Ovary (tissue), 9 donors: Measurements from ENCODE around the gene ASPHD2. TPM values are rescaled to one million over a fixed set of nuclear protein-coding genes. Genes with fewer than 3 reads are reported as not detected.

Source experiments
- DNase-seq, 5 donors: peaks; one replicate each; pipeline ENCODE4 v3.0.0-alpha.2; 2019 to 2020
- H3K27ac ChIP-seq, 2 donors: fragments of 200-600 bp; one replicate each; pipeline versions ENCODE4 v1.5.1 to v1.8.0; 2019 to 2022
- H3K27me3 ChIP-seq: fragments of 200-600 bp; one replicate; pipeline ENCODE4 v1.8.0; 2022
- H3K36me3 ChIP-seq: fragments of 200-600 bp; sonication (generic); one replicate; pipeline ENCODE4 v1.5.1; 2019
- H3K4me1 ChIP-seq: one replicate; pipeline ENCODE4 v1.8.1; 2013; ENCODE audit warnings: mild to moderate bottlenecking, moderate library complexity; ENCODE audit not compliant: insufficient read depth
- H3K4me3 ChIP-seq: fragments of 200-600 bp; sonication (generic); one replicate; pipeline ENCODE4 v1.5.1; 2017
- H3K9me3 ChIP-seq, 2 donors: fragments of 200-600 bp in 1 of 2; sonication (generic) in 1 of 2; one replicate each; pipeline versions ENCODE4 v1.5.1 to v1.8.1; 2013 to 2019; ENCODE audit warnings: mild to moderate bottlenecking in 1 of 2, moderate library complexity in 1 of 2
- CTCF ChIP-seq, 3 donors: fragments of 450-650 bp in 2 of 3; fragments of 200-600 bp in 1 of 3; IDR thresholded peaks; one replicate each; pipeline versions ENCODE4 v1.5.1 to v1.8.0; 2016 to 2022; ENCODE audit warnings: antibody characterized with exemption in 3 of 3, mild to moderate bottlenecking in 1 of 3
- EP300 ChIP-seq: sonication (generic); formaldehyde crosslinking; IDR thresholded peaks from one replicate; pipeline ENCODE4 v1.6.1; 2017; ENCODE audit warnings: antibody characterized with exemption
- POLR2A ChIP-seq: fragments of 450-650 bp; IDR thresholded peaks from one replicate; pipeline ENCODE4 v1.6.1; 2017; ENCODE audit warnings: antibody characterized with exemption, mild to moderate bottlenecking, moderate library complexity
- WGBS, 3 donors: extraction: QIAGEN DNeasy Blood & Tissue Kit in 1 of 3; methylation state at CpG; one replicate each; pipeline versions ENCODE4 v1.1.5 to v1.1.7; 2013 to 2017; 5-methylcytosine and 5-hydroxymethylcytosine counted together
- intact Hi-C, 4 donors: fragments of 100-400 bp; cut with DNase I; formaldehyde crosslinking; loops; one replicate each; pipeline versions ENCODE4 v1.11.0 to v1.15.1; 2022 to 2023
- polyA plus RNA-seq, 2 donors: library from polyadenylated mRNA; stranded (reverse); fragments of 200-250 nt in 1 of 2; fragments of 350-450 nt in 1 of 2; fragmentation: Illumina TruSeq in 1 of 2; extraction: RNeasy Lipid Tissue Mini Kit (QIAGEN cat#74804) in 1 of 2; gene quantifications; one replicate each; pipeline ENCODE4 v1.2.3, GENCODE V29; 2013 to 2014
- total RNA-seq, 7 donors: library from RNA; depleted of rRNA in 2 of 7; stranded (reverse); fragments of >200 nt in 2 of 7; fragmentation: NEBNext Ultra II Directional in 3 of 7; extraction: Animal tissue kit (Norgen Biotek cat#: 25700) in 3 of 7; gene quantifications; one replicate each; pipeline versions ENCODE4 v1.1.0 to v1.2.4, GENCODE V29; 2016 to 2023
- donor health status: DM: no; HTN: no; CAD: no; lungs with moderate emphysema.
- donor health status: DM: no; HTN: no; CAD: no.
- donor health status: Bipolar disorder and iron deficiency.
- donor health status: DM: yes; HTN: yes; CAD: no.
- donor health status: DM: no; HTN: no; CAD: no.
- donor health status: DM: yes; HTN: yes; CAD: no.

The ASPHD2 gene
- total and polyA plus RNA-seq, 9 donors: 0.28 to 1.4 (median 0.52) TPM

- 72 to 83% (median 72%) methylated on average over 5 of the region's 5 CpGs for WGBS, 3 donors
- no peaks in the 10 kb centered on the region for H3K27me3 ChIP-seq
- no peak overlapping the region for H3K4me3 ChIP-seq
- no peak for TF ChIP-seq CTCF (IDR thresholded peaks at IDR 0.05)
- TF ChIP-seq POLR2A: no peak
- TF ChIP-seq EP300: no peak
- no peaks in the 10 kb centered on the region for H3K9me3 ChIP-seq
- intact Hi-C loops: loop anchor here in 1 of 4 donors (10.0 kb wide), 1 partner anchor 98 kb away; no protein-coding TSS in a partner anchor
- peaks cover 5% of the 10 kb centered on the region for H3K4me1 ChIP-seq
- no peak for DNase-seq
- H3K36me3 ChIP-seq: no peaks in the 10 kb centered on the region
- H3K27ac ChIP-seq: no peak overlapping the region
Measured at GRCh38 chr22:26486394-26486793, 57.3 kb downstream of the ASPHD2 start.

GRCh38 chr22:26487996-26488395 is 58.9 kb downstream of the ASPHD2 start:
- Histone ChIP-seq H3K4me3 (no peak overlapping the region), H3K9me3 (no peaks in the 10 kb centered on the region), H3K27me3 (no peaks in the 10 kb centered on the region), H3K27ac (no peak overlapping the region), H3K36me3 (no peaks in the 10 kb centered on the region), H3K4me1 (peaks cover 2% of the 10 kb centered on the region)
- intact Hi-C loops: loop anchor here in 1 of 4 donors (10.0 kb wide), 1 partner anchor 97 kb away; no protein-coding TSS in a partner anchor
- whole genome bisulfite sequencing, 3 donors: 32 to 36% (median 35%) methylated on average over 3 of the region's 3 CpGs
- no peak for TF ChIP-seq EP300
- TF ChIP-seq POLR2A: no peak
- TF ChIP-seq CTCF (IDR thresholded peaks at IDR 0.05): no peak
- DNase-seq: no peak

- Histone ChIP-seq H3K36me3 (no peaks in the 10 kb centered on the region), H3K27me3 (no peaks in the 10 kb centered on the region), H3K27ac (no peak overlapping the region), H3K9me3 (no peaks in the 10 kb centered on the region), H3K4me3 (no peak overlapping the region), H3K4me1 (no peaks in the 10 kb centered on the region)
- no peak for TF ChIP-seq POLR2A
- WGBS, 3 donors: 74 to 79% (median 79%) methylated on average over 4 of the region's 4 CpGs
- no peak for DNase-seq
- intact Hi-C loops: loop anchor here in 1 of 4 donors (10.0 kb wide), 1 partner anchor 95 kb away; no protein-coding TSS in a partner anchor
Measured at GRCh38 chr22:26489447-26490036, 60.5 kb downstream of the ASPHD2 start.

- no peaks in the 10 kb centered on the region for H3K36me3 ChIP-seq
- H3K27ac ChIP-seq: no peak overlapping the region
Measured at GRCh38 chr22:26492220-26492619, 63.2 kb downstream of the ASPHD2 start.

More at GRCh38 chr22:26492220-26492619, 63.2 kb downstream of the ASPHD2 start:
- DNase-seq: no peak
- H3K4me1 ChIP-seq: no peaks in the 10 kb centered on the region
- TF ChIP-seq POLR2A: no peak
- TF ChIP-seq CTCF (IDR thresholded peaks at IDR 0.05): no peak
- TF ChIP-seq EP300: no peak
- no peaks in the 10 kb centered on the region for H3K27me3 ChIP-seq
- no peak overlapping the region for H3K4me3 ChIP-seq
- no peaks in the 10 kb centered on the region for H3K9me3 ChIP-seq
- intact Hi-C loops: no loop called here
- WGBS, 3 donors: 85 to 88% (median 87%) methylated on average over 9 of the region's 9 CpGs
